ENCODE measurements around the gene CPPED1.

The CPPED1 gene

DNA sequence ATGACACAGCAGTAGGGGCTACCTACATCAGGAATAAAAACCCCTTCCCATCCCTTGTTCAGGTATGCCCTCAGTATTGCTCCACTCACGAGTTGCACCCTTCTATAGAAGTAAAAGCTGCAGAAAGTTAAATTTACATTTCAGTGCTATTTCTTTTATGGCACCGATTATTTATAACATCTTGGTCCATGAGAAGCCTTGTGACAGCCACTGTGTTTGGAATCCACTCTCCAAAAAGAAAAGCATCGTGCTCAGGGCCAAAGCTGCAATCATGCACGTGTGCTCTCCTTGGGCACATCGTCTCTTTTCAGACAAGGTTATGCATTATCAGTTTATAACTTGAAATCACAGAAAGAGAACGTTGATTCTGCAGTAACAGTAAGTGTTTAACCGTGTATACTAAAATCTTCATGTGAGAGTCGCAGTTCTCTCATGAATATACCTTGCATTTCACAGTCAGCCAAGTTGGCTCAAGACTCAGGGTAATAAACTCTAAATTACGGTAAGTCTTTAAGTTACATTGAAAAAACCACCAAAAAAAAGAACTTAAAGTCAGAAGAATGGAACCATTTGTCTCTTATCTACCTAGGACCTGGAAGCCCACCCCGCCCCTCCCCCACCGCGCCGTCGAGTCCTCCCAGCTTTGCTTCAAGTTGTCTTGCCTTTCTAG, 189.6 kb downstream of the CPPED1 start:
- WGBS, 2 experiments = 91 to 93% methylated on average over 14 of the region's 14 CpGs
- Histone ChIP-seq H3K9me3 (ENCODE audit: control insufficient read depth, low read length) (no peaks in the 10 kb centered on the region), H3K27me3 (ENCODE audit: control insufficient read depth, insufficient read depth, low read length, poor library complexity, severe bottlenecking) (no peaks in the 10 kb centered on the region), H3K4me3 (ENCODE audit: insufficient read depth, low read depth, low read length) (no peak overlapping the region), H3K27ac (ENCODE audit: insufficient read depth, low read depth, low read length, poor library complexity, severe bottlenecking) (no peak overlapping the region), H3K36me3 (ENCODE audit: control insufficient read depth, insufficient read depth, low read length) (no peaks in the 10 kb centered on the region), H3K4me1 (ENCODE audit: control insufficient read depth, insufficient read depth, low read length) (no peaks in the 10 kb centered on the region)

DNA sequence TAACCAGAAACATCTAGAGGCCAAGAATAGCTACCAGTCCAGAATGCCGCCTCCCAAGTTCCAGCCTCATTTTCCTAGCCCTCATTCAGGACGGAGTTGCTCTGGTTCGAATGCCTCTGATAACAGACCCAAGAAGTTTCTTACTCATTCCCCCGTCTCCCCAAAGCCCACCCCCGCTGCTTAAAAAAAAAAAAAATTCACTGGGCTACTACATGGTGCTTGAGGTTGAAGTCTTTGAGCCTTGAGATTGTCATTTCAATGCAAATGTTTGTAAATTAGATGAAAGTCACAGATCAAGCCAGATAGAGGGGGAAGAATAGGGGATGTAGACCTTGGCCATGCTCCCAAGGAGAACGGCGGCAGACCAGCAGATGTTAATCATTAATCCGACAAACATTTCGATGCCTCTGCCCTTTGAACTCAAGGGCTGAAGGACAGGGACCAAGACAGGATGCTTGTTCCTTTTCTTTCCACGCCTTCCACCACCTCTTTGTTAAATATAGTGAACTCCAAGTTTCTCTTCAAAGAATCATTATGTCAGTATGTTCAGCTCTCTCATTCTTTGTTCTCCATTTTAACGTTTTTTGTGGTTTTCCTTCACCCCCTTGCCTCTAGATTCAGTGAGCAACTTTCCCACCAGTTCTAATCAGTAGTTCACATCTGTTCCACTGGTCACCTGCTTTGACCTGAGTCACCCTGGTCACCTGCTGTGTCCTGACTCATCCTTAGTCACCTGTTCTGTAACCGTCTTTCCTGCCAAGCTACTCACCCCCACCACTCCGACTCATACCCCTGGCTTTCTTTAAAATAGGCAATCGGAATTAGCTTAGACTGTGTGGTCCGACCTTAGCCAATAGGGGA, 190.3 kb downstream of the CPPED1 start:
- no peaks in the 10 kb centered on the region for H3K4me1 ChIP-seq (ENCODE audit: control insufficient read depth, insufficient read depth, low read length)
- H3K9me3 ChIP-seq (ENCODE audit: control insufficient read depth, low read length) = no peaks in the 10 kb centered on the region
- no peak overlapping the region for H3K27ac ChIP-seq (ENCODE audit: insufficient read depth, low read depth, low read length, poor library complexity, severe bottlenecking)
- no peak overlapping the region for H3K4me3 ChIP-seq (ENCODE audit: insufficient read depth, low read depth, low read length)
- WGBS, 2 experiments = 63 to 64% methylated on average over 15 of the region's 15 CpGs
- H3K36me3 ChIP-seq (ENCODE audit: control insufficient read depth, insufficient read depth, low read length) = no peaks in the 10 kb centered on the region
- no peaks in the 10 kb centered on the region for H3K27me3 ChIP-seq (ENCODE audit: control insufficient read depth, insufficient read depth, low read length, poor library complexity, severe bottlenecking)

DNA sequence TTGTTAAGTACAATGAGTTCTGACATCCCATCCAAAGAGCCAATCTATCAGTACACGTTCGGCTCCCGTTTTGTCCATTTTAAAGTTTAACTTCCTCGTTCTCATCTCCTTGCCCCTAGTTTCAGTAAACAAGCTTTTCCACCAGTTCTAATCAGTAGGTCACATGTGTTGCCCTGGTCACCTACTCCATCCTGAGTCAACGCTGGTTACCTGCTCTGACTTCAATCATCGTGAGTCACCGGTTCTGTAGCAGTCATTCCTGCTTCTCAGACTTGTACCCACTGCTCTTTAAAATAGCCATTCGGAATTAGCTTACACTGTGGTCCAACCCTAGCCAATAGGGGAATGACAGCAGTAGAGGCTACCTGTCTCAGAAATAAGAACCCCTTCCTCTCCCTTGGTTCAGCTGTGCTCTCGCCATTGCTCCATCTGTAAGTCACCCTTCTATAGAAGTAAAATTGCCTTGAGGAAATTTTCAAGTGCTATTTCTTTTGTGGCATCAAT, 191.0 kb downstream of the CPPED1 start:
- Histone ChIP-seq H3K36me3 (ENCODE audit: control insufficient read depth, insufficient read depth, low read length) (no peaks in the 10 kb centered on the region), H3K27ac (ENCODE audit: insufficient read depth, low read depth, low read length, poor library complexity, severe bottlenecking) (no peak overlapping the region)

DNA sequence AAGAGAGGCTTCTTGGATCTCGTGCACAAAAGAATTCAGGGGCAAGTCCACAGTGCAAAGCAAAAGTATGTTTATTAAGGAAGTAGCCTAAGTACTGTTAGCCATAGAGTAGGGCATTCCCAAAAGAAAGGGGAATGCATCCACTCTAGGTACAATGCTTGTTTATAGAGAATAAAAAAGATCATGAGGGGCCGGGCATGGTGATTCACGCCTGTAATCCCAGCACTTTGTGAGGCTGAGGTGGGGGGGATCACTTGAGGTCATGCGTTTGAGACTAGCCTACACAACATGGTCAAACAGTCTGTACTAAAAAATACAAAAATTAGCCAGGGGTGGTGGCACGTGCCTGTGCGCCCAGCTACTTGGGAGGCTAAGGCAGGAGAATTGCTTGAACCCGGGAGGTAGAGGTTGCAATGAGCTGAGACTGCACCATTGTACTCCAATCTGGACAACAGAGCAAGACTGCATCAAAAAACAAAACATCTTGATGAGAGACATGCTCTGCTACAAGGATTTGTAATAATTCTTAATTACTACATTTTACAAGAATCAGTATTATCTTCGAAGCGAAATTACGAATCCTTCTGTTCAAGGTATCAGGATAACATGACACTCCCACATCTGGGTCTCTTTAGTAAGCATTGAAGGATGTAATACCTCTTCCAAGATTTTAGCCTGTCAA, 191.6 kb downstream of the CPPED1 start:
- Histone ChIP-seq H3K27ac (ENCODE audit: insufficient read depth, low read depth, low read length, poor library complexity, severe bottlenecking) (no peak overlapping the region), H3K27me3 (ENCODE audit: control insufficient read depth, insufficient read depth, low read length, poor library complexity, severe bottlenecking) (no peaks in the 10 kb centered on the region), H3K9me3 (ENCODE audit: control insufficient read depth, low read length) (no peaks in the 10 kb centered on the region), H3K36me3 (ENCODE audit: control insufficient read depth, insufficient read depth, low read length) (no peaks in the 10 kb centered on the region), H3K4me3 (ENCODE audit: insufficient read depth, low read depth, low read length) (no peak overlapping the region), H3K4me1 (ENCODE audit: control insufficient read depth, insufficient read depth, low read length) (no peaks in the 10 kb centered on the region)
- 90 to 94% methylated on average over 10 of the region's 10 CpGs for WGBS, 2 experiments

More for the DNA sequence above, 191.0 kb downstream of the CPPED1 start:
- Histone ChIP-seq H3K4me1 (ENCODE audit: control insufficient read depth, insufficient read depth, low read length) (no peaks in the 10 kb centered on the region), H3K27me3 (ENCODE audit: control insufficient read depth, insufficient read depth, low read length, poor library complexity, severe bottlenecking) (no peaks in the 10 kb centered on the region), H3K4me3 (ENCODE audit: insufficient read depth, low read depth, low read length) (no peak overlapping the region), H3K9me3 (ENCODE audit: control insufficient read depth, low read length) (no peaks in the 10 kb centered on the region)
- 95% methylated on average over 8 to 9 of the region's 9 CpGs for WGBS, 2 experiments

DNA sequence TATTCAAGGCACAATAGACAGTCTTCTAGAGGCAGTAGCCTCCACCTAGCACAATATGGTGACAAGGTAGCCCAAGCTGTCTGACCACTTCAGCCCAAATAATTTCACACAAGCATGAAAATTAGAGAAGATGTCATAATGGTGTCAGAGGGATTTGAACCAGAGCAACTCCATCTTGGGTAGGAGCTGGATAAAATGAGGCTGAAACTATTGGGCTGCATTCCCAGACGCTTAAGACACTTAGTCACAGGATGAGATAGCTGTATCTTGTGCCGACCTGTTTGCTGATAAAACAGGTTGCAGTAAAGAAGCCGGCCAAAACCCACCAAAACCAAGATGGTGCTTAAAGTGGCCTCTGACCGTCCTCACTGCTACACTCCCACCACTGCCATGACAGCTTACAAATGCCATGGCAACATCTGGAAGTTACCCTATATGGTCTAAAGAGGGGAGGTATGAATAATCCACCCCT, 192.6 kb downstream of the CPPED1 start:
- Histone ChIP-seq H3K27me3 (ENCODE audit: control insufficient read depth, insufficient read depth, low read length, poor library complexity, severe bottlenecking) (no peaks in the 10 kb centered on the region), H3K4me1 (ENCODE audit: control insufficient read depth, insufficient read depth, low read length) (no peaks in the 10 kb centered on the region), H3K4me3 (ENCODE audit: insufficient read depth, low read depth, low read length) (no peak overlapping the region), H3K27ac (ENCODE audit: insufficient read depth, low read depth, low read length, poor library complexity, severe bottlenecking) (no peak overlapping the region), H3K36me3 (ENCODE audit: control insufficient read depth, insufficient read depth, low read length) (no peaks in the 10 kb centered on the region), H3K9me3 (ENCODE audit: control insufficient read depth, low read length) (no peaks in the 10 kb centered on the region)
- WGBS, 2 experiments = 89 to 92% methylated on average over 4 of the region's 4 CpGs

DNA sequence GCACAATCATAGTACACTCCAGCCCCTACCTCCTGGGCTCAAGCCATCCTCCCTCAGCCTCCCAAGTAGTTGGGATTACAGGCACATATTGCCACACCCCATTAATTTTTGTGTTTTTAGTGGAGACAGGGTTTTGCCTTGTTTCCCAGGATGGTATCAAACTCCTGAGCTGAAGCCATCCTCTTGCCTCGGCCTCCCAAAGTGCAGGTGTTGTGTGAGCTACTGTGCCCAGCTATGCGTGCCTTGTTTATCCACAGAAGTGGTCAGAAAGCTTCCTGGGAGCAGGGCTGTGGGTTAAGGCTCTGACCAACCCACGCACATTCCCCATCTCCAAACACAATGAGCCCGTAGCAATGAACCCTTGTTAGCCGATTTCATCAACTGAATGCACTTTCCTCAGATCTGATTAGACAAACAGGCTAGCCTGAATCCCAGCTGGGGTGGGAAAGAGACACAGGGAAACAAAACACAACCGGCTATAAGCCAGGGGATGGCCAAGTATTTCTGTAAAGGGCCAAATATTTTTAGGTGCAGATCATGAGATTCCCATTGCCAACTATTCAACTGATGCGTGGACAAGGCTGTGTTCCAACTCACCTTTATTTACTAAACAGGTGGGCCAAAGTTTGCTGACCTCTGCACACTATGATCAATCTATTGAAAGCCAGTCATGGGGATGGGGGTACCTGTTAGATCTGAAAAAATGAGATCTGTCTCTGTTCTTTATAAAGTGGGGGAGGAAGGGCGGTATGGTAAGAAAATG, 193.6 kb downstream of the CPPED1 start:
- no peaks in the 10 kb centered on the region for H3K9me3 ChIP-seq (ENCODE audit: control insufficient read depth, low read length)
- WGBS, 2 experiments = 89 to 91% methylated on average over 8 of the region's 8 CpGs
- no peaks in the 10 kb centered on the region for H3K27me3 ChIP-seq (ENCODE audit: control insufficient read depth, insufficient read depth, low read length, poor library complexity, severe bottlenecking)

More for the DNA sequence above, 193.6 kb downstream of the CPPED1 start:
- no peaks in the 10 kb centered on the region for H3K4me1 ChIP-seq (ENCODE audit: control insufficient read depth, insufficient read depth, low read length)
- H3K4me3 ChIP-seq (ENCODE audit: insufficient read depth, low read depth, low read length) = no peak overlapping the region
- H3K36me3 ChIP-seq (ENCODE audit: control insufficient read depth, insufficient read depth, low read length) = no peaks in the 10 kb centered on the region
- no peak overlapping the region for H3K27ac ChIP-seq (ENCODE audit: insufficient read depth, low read depth, low read length, poor library complexity, severe bottlenecking)

Measured in ectodermal cell (in vitro differentiated cells).